ENCODE measurements around the gene CAMKK2. TPM values are rescaled to one million over a fixed set of nuclear protein-coding genes. Genes with fewer than 3 reads are reported as not detected.
A peak's percentile ranks its signal among the peaks of the same experiment; 100 is the strongest.

The CAMKK2 gene
- total and polyA plus RNA-seq, 9 of the 15 experiments (the other 6 are each of a cell fraction or from before 2014, with no cell fraction given), result 4.3 to 32.0 (median 18.2) TPM

- peak; percentile 76; the same call in 1 of the 2 replicates for TF ChIP-seq HBP1 (CRISPR knock-in tag; IDR thresholded peaks at IDR 0.05)
- no peak for TF ChIP-seq ZNF57 (CRISPR knock-in tag; IDR thresholded peaks at IDR 0.05)
- peak; percentile 35 for TF ChIP-seq REST (IDR thresholded peaks at IDR 0.05; ENCODE audit: borderline replicate concordance)
- 0 out of 2 replicates have a peak, but pooled peaks have one; percentile 21 for TF ChIP-seq REST (CRISPR knock-in tag; IDR thresholded peaks at IDR 0.05; ENCODE audit: low read depth)
- TF ChIP-seq MITF (IDR thresholded peaks at IDR 0.05), result no peak
- no peak for TF ChIP-seq ZBTB12 (CRISPR knock-in tag; IDR thresholded peaks at IDR 0.05)
- no peak for TF ChIP-seq GTF2F1 (IDR thresholded peaks at IDR 0.05; ENCODE audit: low read depth, low read length)
- no peak; the same call in 1 of the 2 replicates for TF ChIP-seq MBD2 (IDR thresholded peaks at IDR 0.05; ENCODE audit: borderline replicate concordance, low read depth)
- TF ChIP-seq ZBTB5 (IDR thresholded peaks at IDR 0.05), result no peak
- 0 out of 2 replicates have a peak, but pooled peaks have one; percentile 24 for TF ChIP-seq ZNF583 (CRISPR knock-in tag; IDR thresholded peaks at IDR 0.05)
- TF ChIP-seq EP300 (IDR thresholded peaks at IDR 0.05; ENCODE audit: low read length), result no peak
- TF ChIP-seq PHB (CRISPR knock-in tag; IDR thresholded peaks at IDR 0.05), result no peak
Measured at GRCh38 chr12:121296618-121297434, at the start of gene CAMKK2 (continued).

Data from K562 (cell line).